DMS153 (cell line): ENCODE results near the gene TADA1.

Source experiments
- DNase-seq: peaks from one replicate; lab custom pipeline; 2025; lab: John Stamatoyannopoulos, UW

Gene TADA1

GRCh38 chr1:166875734-166876539 lies at the start of gene TADA1:
TSS of gene TADA1 (minus strand) at chr1:166876264. CDS start at chr1:166876233, 31 bp downstream.
- DNase-seq = peak; percentile 99

DNA sequence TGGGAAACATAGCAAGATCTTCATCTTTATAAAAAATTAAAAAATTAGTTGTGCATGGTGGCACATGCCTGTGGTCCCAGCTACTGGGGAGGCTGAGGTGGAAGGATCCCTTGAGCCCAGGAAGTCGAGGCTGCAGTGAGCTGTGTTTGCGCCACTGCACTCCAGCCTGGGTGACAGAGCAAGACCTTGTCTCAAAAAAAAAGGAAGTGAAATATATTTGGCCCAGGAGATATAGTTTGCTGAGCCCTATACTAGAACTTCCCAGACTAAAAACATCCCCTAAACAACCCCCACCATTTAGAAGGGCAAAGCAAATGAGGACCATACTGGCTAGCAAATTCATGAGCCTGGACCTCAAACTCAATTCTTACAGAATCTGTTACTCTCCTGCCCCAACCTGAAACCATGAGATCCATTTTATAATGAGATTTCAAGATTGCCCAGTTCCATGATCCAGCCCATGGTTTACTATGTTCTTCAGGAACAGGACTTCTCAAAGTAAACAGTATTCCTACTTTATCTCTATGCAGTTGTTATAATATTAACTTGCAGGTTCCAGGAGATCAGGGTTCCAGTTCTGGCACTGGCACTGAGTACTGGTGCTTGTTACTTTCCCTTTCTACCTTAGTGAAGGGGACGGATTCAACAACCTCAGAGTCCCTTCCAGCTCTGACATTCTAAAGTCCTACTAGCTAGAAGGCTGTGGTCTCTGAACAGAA lies 48.9 kb upstream of the TADA1 start:
- DNase-seq = no peak

GRCh38 chr1:166920561-166921475 lies 44.8 kb upstream of the TADA1 start:
- DNase-seq = no peak

GRCh38 chr1:166918956-166919316 lies 42.9 kb upstream of the TADA1 start:
- no peak for DNase-seq

- no peak for DNase-seq
Measured at GRCh38 chr1:166918088-166918955, 42.3 kb upstream of the TADA1 start.

DNA sequence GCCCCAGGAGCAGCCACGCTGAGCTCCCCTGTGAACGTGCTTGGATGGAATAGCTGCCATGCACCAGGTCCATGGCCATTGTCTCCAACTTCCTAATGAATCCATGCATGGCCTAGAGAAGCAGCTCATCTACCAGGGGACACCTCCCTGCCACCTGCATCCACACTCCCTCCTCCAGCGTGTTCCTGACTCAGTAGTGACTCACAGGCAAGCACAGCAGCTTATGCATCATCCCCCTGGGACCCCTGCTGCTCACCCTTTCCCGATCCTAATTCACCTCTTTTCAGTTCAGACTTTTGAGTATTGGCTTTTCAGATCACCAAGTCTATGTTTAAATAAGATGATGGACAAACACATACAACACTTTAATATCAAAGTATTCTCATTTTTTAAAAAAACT lies 39.9 kb upstream of the TADA1 start:
- DNase-seq = no peak

DNA sequence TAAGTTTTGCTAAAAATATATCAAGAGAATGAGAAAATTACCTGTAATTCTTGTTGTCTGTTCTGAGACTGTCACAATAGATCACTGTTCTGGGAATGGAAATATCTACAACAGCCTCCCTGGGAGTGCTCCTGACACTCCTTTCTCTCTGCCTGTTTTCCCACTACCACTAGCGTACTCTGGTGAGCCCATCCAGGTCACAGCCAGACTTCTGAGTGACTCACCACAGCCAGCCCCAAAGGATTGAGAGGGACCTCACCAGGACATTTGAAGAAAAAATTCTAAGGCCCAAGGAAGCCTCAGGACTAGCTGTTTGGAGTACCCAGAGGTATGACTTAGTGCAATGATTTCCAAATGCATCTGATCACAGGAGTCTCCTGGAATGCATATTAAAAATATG lies 39.0 kb upstream of the TADA1 start:
- no peak for DNase-seq

DNA sequence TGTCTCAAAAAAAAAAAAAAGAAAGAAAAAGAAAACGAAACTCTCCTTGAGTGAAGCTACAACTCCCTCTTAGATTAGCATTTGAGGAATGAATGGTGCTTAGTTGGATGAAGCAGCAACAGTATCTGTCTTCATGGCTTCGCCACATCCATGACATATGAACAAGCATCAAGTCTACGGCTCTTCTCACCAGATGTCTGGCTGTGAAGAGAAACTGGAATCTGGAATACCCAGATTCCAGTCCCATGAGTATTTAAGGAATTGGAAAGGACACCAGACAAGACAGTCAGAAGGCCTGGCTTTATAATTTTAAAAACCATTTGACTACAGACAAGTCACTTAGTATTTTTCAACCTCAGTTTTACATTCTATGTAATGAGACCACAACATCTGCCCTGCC lies 38.0 kb upstream of the TADA1 start:
- no peak for DNase-seq

DNA sequence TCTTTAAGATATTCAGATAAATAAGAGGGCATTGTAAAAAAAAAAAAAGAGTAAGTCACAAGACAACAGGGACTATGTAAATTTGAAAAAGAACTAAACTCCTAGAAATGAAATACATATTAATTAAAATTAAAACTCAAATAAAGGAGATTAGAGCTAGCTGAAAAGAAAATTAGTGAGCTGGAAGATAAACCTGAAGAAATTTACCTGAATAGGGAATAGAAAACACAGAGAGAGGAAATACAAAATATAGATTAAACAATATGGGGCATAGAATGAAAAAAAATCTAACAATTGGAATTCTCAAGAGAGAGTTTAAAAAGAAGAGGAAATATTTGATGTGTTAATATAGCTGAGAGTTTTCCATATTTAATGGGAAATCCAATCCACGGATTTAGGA lies 35.6 kb upstream of the TADA1 start:
- DNase-seq = no peak

DNA sequence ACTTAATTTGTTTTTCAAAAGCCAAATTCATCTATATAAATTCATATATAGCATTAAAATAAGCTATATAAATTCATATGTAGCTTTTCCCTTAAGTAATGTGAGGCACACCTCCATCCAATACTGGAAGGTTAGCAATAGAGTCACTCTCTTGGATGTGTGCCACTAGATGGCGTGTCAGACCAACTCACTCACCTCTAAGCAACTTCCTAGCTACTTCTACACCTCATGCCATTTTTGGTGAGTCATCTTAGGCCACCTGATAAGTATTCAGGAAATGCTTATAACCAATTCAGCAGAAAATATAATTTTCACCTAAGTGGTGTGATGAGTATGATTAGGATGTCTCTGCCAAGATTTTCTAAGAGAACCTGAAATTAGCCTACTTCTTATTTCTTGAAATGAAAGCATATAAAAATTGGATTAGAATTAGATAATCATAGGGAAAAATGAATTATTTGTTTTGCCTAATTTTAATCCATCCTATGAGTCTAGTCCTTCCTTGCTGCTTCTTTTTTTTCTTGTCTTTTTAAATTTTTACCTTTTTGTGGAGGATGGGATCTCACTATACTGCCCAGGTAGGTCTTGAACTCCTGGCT lies 34.4 kb upstream of the TADA1 start:
- DNase-seq = peak; percentile 95

- DNase-seq = no peak
Measured at GRCh38 chr1:166908942-166909341, 32.9 kb upstream of the TADA1 start.

DNA sequence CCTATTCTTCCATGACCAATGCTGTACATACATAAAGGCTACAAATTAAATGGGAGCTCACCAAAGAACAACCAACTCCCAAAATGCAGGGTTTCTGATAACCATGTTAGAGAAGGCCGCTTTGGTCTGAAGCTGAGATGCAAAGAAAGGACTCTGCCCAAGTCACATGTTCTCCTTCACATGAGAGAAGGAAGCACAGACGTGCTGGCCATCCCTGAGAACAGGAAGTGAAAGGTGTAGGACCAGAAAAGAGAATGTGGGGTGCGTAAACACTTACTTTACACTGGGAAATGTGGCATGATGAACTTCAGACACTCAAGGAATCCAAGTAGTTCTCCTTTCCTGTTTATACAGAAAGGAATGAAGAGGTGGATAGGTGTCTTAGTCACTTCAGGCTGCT lies 31.7 kb upstream of the TADA1 start:
- no peak for DNase-seq

DNA sequence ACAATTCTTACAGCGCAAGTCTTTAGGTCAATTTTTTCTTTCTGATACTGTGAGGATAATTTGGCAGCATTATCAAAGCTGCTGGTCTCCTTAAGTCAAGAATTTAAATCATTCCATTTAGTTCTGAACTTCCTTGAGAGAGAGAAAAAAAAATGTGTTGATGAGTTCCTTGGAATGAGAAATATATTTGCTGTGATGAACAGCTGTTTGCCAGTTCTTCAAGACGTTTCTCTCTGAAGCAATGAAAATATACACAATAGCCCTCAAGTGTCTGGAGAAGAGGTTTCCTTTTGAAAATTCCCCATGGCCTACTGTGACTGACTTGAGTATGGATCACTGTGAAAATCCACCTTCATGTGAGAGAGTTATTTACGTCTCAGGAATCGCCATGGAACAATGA lies 31.0 kb upstream of the TADA1 start:
- DNase-seq = no peak

DNA sequence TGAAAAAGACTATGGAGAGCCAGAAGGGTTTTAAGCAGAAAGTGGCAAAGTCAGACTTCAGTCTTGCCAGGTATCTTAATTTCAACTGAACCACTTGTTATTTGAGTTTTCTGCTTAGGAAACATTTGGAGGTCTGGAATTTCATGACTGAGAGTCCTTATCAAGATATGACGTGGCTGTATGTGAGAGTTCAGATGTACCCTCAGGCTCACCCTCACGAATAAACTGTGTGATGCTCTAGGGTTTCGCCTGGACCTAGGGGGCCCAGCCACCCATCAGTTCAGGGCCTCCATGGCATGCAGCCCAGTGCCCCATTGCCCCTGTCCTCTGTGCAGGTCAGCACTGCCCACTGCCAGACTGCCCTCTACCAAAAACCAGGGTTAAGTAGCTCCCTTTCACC lies 30.6 kb upstream of the TADA1 start:
- DNase-seq = no peak

DNA sequence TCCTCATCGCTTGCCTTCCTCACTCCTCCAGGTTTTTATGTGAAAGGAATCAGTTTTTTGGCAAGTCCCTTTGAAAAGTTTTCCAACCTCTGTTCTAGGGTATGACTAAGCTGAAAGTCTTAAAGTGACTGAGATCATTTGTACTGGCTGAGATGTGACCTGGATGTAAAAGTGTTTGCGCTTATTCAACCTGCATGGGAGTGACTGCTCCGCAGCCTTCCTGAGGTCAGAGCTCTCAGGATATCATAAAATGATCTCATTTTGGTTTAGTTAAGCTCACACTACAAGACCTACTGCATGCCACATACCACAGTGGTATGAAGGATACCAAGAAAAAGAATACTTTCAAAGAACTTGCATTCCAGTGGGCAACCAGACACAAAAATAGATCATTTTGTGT lies 29.8 kb upstream of the TADA1 start:
- DNase-seq = no peak

GRCh38 chr1:166905136-166905535 lies 29.1 kb upstream of the TADA1 start:
- no peak for DNase-seq

DNA sequence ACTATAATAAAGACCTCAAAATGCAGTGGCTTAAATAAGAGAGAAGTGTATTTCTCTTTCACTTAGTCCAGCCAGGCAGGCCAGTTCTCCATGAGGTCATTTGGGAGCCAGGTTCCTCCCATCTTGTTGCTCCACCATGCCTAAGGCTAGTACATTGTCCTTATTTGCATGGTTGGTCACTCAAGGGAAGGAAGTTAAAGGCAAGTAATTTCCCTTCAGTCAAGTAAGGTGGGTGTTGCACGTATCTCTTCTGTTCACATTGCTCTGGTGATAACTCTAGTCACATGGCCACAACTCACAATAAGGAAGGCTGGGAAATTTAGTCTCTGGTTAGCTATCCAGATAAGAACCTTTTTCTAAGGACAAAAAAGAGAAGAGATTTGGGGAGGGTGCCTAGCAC lies 27.2 kb upstream of the TADA1 start:
- DNase-seq = no peak

DNA sequence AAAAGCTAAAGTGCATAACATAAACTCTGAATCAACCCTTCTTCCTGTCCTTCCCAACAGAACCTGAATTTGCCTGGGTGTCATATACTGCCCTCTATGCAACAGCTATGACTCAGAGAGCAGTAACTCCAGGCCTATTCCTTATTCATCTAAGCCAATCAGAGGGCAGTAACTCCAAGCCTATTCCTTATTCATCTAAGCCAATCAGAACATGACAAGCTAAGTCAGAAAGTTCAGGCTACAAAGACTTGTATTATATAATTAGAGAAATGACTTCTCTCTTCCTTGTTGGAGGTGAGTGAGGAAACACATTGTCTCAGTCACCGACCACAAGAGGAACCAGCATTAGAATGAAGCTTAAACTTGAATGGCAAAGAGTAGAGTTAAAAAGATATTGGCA lies 26.2 kb upstream of the TADA1 start:
- no peak for DNase-seq

GRCh38 chr1:166900987-166901386 lies 24.9 kb upstream of the TADA1 start:
- DNase-seq = no peak

DNA sequence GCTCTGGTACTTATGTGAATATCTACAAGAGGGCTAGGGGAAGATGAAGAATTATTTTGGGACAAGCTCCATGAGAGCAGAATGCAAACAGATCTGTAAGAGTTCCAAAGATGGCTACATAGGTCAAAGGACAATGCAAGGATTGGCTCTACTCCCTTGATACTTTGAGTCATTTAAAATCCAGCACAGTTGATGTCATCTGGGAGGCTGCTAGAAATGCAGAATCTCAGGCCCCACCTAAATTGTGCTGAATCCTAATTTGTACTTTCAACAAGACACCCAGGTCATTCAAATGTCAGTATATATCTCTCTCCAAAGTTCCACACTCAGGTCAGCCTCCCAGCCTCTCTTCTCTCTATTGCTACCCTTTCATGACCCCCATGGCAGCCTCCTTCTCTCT lies 23.7 kb upstream of the TADA1 start:
- DNase-seq = no peak

- no peak for DNase-seq
Measured at GRCh38 chr1:166895766-166896165, 19.7 kb upstream of the TADA1 start.
